Astrocyte (in vitro differentiated cells and primary cell): ENCODE data around the gene FNDC3B. TPM values are rescaled to one million over a fixed set of nuclear protein-coding genes. Genes with fewer than 3 reads are reported as not detected.

ENCODE experiments used
- DNase-seq: peaks from one replicate; pipeline ENCODE4 v3.0.0-alpha.2; 2010; ENCODE audit warnings: low read depth
- FAIRE-seq: peaks from 2 replicates; lab custom pipeline; 2011; peaks lifted over from hg19 to GRCh38; lab: Jason Lieb, UNC
- H2AFZ ChIP-seq: 2 replicates; pipeline ENCODE4 v1.6.0; 2012; ENCODE audit warnings: low read depth, low read length, inconsistent platforms
- H3K27ac ChIP-seq: 2 replicates; pipeline ENCODE4 v1.5.1; 2011; ENCODE audit warnings: low read depth, low read length, inconsistent platforms
- H3K27me3 ChIP-seq: 2 replicates; pipeline ENCODE4 v1.6.0; 2011; ENCODE audit warnings: low read length, inconsistent platforms; ENCODE audit not compliant: insufficient read depth
- H3K36me3 ChIP-seq: 2 replicates; pipeline ENCODE4 v1.5.1; 2011; ENCODE audit warnings: low read length, inconsistent platforms; ENCODE audit not compliant: insufficient read depth
- H3K4me1 ChIP-seq: 2 replicates; pipeline ENCODE4 v1.5.1; 2011; ENCODE audit warnings: low read length, inconsistent platforms; ENCODE audit not compliant: insufficient read depth
- H3K4me2 ChIP-seq: 2 replicates; pipeline ENCODE4 v1.6.0; 2012; ENCODE audit warnings: low read length, inconsistent platforms
- H3K4me3 ChIP-seq: 2 replicates; pipeline ENCODE4 v1.5.1; 2011; ENCODE audit warnings: low read depth, mild to moderate bottlenecking, low read length, inconsistent platforms; ENCODE audit not compliant: insufficient read depth
- H3K79me2 ChIP-seq: 2 replicates; pipeline ENCODE4 v1.6.0; 2012; ENCODE audit warnings: mild to moderate bottlenecking, low read length, inconsistent platforms; ENCODE audit not compliant: insufficient read depth
- H3K9ac ChIP-seq: 2 replicates; pipeline ENCODE4 v1.6.0; 2012; ENCODE audit warnings: mild to moderate bottlenecking, low read length, inconsistent platforms
- H3K9me3 ChIP-seq: 2 replicates; pipeline ENCODE4 v1.5.1; 2012; ENCODE audit warnings: low read depth, mild to moderate bottlenecking, low read length, inconsistent platforms; ENCODE audit not compliant: insufficient read depth
- H4K20me1 ChIP-seq: 2 replicates; pipeline ENCODE4 v1.6.0; 2012; ENCODE audit warnings: low read length, inconsistent platforms; ENCODE audit not compliant: insufficient read depth
- H3K27ac Mint-ChIP-seq: one replicate; pipeline ENCODE4 v1.8.0; 2021; ENCODE audit warnings: mild to moderate bottlenecking, mixed read lengths; ENCODE audit not compliant: unreplicated experiment
- H3K27me3 Mint-ChIP-seq: one replicate; pipeline ENCODE4 v1.8.0; 2021; ENCODE audit warnings: low read depth, mixed read lengths; ENCODE audit not compliant: unreplicated experiment
- H3K36me3 Mint-ChIP-seq: one replicate; pipeline ENCODE4 v1.8.0; 2021; ENCODE audit warnings: low read depth, mixed read lengths; ENCODE audit not compliant: unreplicated experiment
- H3K4me1 Mint-ChIP-seq: one replicate; pipeline ENCODE4 v1.8.0; 2021; ENCODE audit warnings: low read depth, mixed read lengths; ENCODE audit not compliant: unreplicated experiment
- H3K4me3 Mint-ChIP-seq: one replicate; pipeline ENCODE4 v1.8.0; 2021; ENCODE audit warnings: mild to moderate bottlenecking, moderate library complexity, mixed read lengths; ENCODE audit not compliant: unreplicated experiment
- H3K9me3 Mint-ChIP-seq: one replicate; pipeline ENCODE4 v1.8.0; 2021; ENCODE audit warnings: mild to moderate bottlenecking, mixed read lengths; ENCODE audit not compliant: unreplicated experiment
- EZH2 ChIP-seq: IDR thresholded peaks from 2 replicates; pipeline ENCODE4 v1.6.1; 2012; ENCODE audit warnings: mild to moderate bottlenecking, low read length, inconsistent platforms; ENCODE audit not compliant: insufficient read depth
- total RNA-seq: library from RNA; stranded (reverse); gene quantifications from 2 replicates; pipeline ENCODE4 v1.2.1, GENCODE V29; 2021
- TF ChIP-seq, protein P1 (sequence below): IDR thresholded peaks from 2 replicates; pipeline ENCODE4 v1.5.1; 2011; ENCODE audit warnings: low read depth, mild to moderate bottlenecking, inconsistent platforms, low read length, moderate library complexity; ENCODE audit not compliant: insufficient read depth

Gene FNDC3B
- total RNA-seq, 1 donor from 2014 or later = 327 TPM

DNA sequence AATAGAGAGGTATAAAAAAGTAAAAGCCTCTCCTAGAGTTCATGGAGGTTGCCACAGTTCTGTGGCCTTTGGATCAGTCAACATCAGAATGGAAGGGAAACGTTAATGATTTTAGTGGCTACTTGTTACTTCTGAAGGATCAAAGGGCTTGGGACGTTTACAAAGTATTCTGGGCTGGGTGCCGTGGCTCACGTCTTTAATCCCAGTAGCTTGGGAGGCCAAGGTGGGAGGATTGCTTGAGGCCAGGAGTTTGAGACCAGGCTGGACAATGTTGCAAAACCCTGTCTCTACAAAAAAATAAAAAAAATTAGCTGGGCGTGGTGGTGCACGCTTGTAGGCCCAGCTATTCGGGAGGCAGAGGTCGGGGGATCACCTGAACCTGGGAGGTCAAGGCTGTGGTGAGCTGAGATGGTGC is 44.6 kb downstream of the FNDC3B start:
- TF ChIP-seq, protein P1, sequence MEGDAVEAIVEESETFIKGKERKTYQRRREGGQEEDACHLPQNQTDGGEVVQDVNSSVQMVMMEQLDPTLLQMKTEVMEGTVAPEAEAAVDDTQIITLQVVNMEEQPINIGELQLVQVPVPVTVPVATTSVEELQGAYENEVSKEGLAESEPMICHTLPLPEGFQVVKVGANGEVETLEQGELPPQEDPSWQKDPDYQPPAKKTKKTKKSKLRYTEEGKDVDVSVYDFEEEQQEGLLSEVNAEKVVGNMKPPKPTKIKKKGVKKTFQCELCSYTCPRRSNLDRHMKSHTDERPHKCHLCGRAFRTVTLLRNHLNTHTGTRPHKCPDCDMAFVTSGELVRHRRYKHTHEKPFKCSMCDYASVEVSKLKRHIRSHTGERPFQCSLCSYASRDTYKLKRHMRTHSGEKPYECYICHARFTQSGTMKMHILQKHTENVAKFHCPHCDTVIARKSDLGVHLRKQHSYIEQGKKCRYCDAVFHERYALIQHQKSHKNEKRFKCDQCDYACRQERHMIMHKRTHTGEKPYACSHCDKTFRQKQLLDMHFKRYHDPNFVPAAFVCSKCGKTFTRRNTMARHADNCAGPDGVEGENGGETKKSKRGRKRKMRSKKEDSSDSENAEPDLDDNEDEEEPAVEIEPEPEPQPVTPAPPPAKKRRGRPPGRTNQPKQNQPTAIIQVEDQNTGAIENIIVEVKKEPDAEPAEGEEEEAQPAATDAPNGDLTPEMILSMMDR = no peak
- no peak for TF ChIP-seq EZH2
- Histone ChIP-seq H3K4me3 (no peak overlapping the region), H3K9me3 (no peaks in the 10 kb centered on the region), H3K79me2 (peaks cover 100% of the 10 kb centered on the region), H4K20me1 (peaks cover 91% of the 10 kb centered on the region), H3K4me2 (no peak overlapping the region), H3K9ac (no peak overlapping the region), H3K36me3 (peaks cover 7% of the 10 kb centered on the region), H3K27me3 (no peaks in the 10 kb centered on the region), H3K4me1 (peaks cover 53% of the 10 kb centered on the region), H3K27ac (peak overlapping the region; percentile 7), H2AFZ (no peak overlapping the region)
- peak overlapping the region; percentile 95 for H3K27ac Mint-ChIP-seq
- no peak overlapping the region for H3K4me3 Mint-ChIP-seq
- FAIRE-seq (no peak), DNase-seq (no peak)
- peaks cover 13% of the 10 kb centered on the region for H3K36me3 Mint-ChIP-seq
- no peaks in the 10 kb centered on the region for H3K9me3 Mint-ChIP-seq
- H3K27me3 Mint-ChIP-seq = no peaks in the 10 kb centered on the region
- H3K4me1 Mint-ChIP-seq = peaks cover 77% of the 10 kb centered on the region

DNA sequence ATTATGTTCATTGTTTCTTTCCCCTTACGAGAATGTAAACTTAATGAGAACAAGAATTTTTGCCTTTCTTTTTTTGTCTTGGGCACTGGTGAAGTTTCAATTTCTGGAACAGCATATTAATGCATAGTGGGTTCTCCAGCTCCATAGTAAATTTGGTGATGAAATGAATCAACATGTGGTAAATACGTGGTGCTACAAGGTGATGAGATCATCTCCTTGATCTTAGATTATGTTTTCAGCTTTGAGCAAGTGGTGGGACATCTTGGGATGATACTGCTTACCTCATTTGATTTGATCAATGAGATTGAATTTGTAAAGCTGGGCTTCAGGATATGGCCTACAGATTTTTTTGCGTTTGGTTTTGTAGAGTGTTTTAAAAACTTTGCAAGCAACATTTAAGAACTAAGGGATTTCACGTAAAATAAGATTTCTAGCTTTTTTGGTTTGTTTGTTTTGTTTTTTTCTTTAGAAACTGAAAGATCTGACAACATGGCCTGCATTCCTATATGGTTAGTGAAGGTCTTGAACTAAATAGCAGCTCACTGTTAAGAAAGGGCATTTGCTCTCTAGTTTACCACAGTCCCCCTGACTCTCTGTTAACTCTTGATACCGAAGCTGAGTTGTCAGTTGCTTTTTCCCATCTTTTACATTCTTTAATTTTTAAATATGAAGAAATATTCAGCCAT is 45.6 kb downstream of the FNDC3B start:
- peak overlapping the region; percentile 35 for H3K4me2 ChIP-seq
- H4K20me1 ChIP-seq = peaks cover 91% of the 10 kb centered on the region
- H2AFZ ChIP-seq = no peak overlapping the region
- Mint-ChIP-seq H3K9me3 (no peaks in the 10 kb centered on the region), H3K27ac (peak overlapping the region; percentile 95), H3K4me3 (no peak overlapping the region), H3K27me3 (no peaks in the 10 kb centered on the region), H3K36me3 (peaks cover 15% of the 10 kb centered on the region), H3K4me1 (peaks cover 79% of the 10 kb centered on the region)
- peak overlapping the region; percentile 64 for H3K27ac ChIP-seq
- DNase-seq (no peak), FAIRE-seq (peak; percentile 64)
- no peak for TF ChIP-seq EZH2
- TF ChIP-seq, protein P1 = no peak
- no peak overlapping the region for H3K4me3 ChIP-seq
- H3K9ac ChIP-seq = no peak overlapping the region
- peaks cover 7% of the 10 kb centered on the region for H3K36me3 ChIP-seq
- peaks cover 100% of the 10 kb centered on the region for H3K79me2 ChIP-seq
- peaks cover 55% of the 10 kb centered on the region for H3K4me1 ChIP-seq
- H3K27me3 ChIP-seq = no peaks in the 10 kb centered on the region
- no peaks in the 10 kb centered on the region for H3K9me3 ChIP-seq

DNA sequence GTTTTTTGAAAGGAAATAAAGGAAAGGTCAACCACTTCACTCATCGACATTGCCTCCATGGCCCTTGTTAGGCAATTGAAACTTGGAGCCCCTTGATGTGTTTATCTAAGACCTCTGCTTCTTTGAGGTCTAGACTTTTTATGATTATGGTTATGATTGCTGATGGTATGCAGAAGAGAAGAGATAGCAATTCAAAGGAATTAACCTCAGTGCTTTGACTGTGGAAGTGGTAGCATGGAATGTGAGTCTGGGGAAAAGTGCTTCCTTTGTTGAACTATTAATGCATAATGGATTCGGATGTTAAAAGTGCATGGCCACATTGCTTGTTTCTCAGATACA is 46.1 kb downstream of the FNDC3B start:
- peaks cover 55% of the 10 kb centered on the region for H3K4me1 ChIP-seq
- H3K4me2 ChIP-seq = peak overlapping the region; percentile 35
- H3K27ac Mint-ChIP-seq = peak overlapping the region; percentile 95
- H4K20me1 ChIP-seq = peaks cover 91% of the 10 kb centered on the region
- peaks cover 7% of the 10 kb centered on the region for H3K36me3 ChIP-seq
- FAIRE-seq (no peak), DNase-seq (no peak)
- no peak overlapping the region for H3K4me3 Mint-ChIP-seq
- no peak overlapping the region for H3K4me3 ChIP-seq
- H3K27ac ChIP-seq = peak overlapping the region; percentile 64
- H3K9ac ChIP-seq = no peak overlapping the region
- H3K27me3 ChIP-seq = no peaks in the 10 kb centered on the region
- peaks cover 100% of the 10 kb centered on the region for H3K79me2 ChIP-seq
- H3K9me3 ChIP-seq = no peaks in the 10 kb centered on the region
- H3K9me3 Mint-ChIP-seq = no peaks in the 10 kb centered on the region
- H3K4me1 Mint-ChIP-seq = peaks cover 78% of the 10 kb centered on the region
- H3K36me3 Mint-ChIP-seq = peaks cover 17% of the 10 kb centered on the region
- H3K27me3 Mint-ChIP-seq = no peaks in the 10 kb centered on the region
- H2AFZ ChIP-seq = no peak overlapping the region
- TF ChIP-seq, protein P1 = no peak
- no peak for TF ChIP-seq EZH2
